ENCODE data around the gene SHC1. TPM values are rescaled to one million over a fixed set of nuclear protein-coding genes. Genes with fewer than 3 reads are reported as not detected.

SHC1 gene
- total RNA-seq, 1 experiment from 2014 or later, result 199 TPM

DNA sequence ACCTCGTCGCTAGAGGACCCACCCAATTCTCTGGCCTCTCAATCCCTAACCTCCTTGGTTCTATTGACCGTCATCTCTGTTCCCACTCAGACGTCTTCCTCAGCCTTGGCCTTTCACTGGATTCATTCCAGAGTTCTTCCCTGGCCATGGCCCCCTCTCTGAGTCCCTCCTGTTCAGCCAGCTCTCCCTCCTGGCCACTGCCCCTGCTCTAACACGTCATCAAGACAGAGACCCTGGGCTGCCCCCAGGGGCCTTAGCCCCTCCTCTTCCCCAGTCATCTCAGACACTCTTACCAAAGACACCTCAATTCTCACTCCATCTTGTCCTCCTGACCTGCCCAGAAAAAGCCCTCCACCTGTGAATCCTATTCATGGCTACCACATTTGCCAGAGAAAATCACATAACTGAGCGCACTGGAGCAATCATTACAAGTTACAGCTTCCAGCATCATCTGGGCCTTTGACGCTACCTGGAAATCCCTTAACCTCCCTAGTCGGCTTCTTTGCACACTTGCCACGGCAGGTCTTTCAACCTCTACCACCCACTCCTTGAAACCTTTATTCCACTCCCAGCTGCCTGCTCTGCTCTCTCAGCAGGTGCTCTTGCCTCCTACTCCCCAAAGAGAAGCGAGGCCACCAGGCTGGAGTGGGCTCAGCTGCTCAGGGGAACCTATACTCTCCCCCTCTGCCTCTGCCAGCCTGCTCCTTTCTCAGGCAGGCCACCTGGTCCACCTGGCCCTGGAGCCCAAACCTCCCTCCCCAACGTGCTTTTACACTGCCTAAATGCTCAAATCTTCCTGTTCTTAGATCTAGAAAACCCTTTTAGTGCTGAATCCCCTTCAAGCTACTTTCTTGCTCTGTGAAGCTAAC, 49.1 kb upstream of the SHC1 start:
- no peak overlapping the region for H3K4me3 Mint-ChIP-seq
- H3K4me1 Mint-ChIP-seq, result peaks cover 32% of the 10 kb centered on the region
- ATAC-seq (no peak), DNase-seq (ENCODE audit: low spot score) (no peak)
- ChIA-PET POLR2A (interaction anchor here (1.6 kb wide), 1 partner anchor 25 kb away, joined by 3 read pairs; no protein-coding TSS in a partner anchor), CTCF (interaction anchor here (1.2 to 4.9 kb wide), 12 partner anchors 13 to 72 kb away, joined by 3 to 49 read pairs (median 10); partner anchors contain the start of genes ADAM15, SHC1 and ZBTB7B)
- no peak overlapping the region for H3K27ac Mint-ChIP-seq
- no peaks in the 10 kb centered on the region for H3K9me3 Mint-ChIP-seq
- H3K36me3 Mint-ChIP-seq, result peaks cover 3% of the 10 kb centered on the region; the same call in 1 of the 2 replicates
- TF ChIP-seq NFE2L1 (CRISPR knock-in tag; IDR thresholded peaks at IDR 0.05), result no peak
- TF ChIP-seq SOX15 (CRISPR knock-in tag; IDR thresholded peaks at IDR 0.05), result no peak
- H3K27me3 Mint-ChIP-seq (ENCODE audit: low read depth), result peaks cover 4% of the 10 kb centered on the region; the same call in 1 of the 2 replicates

- H3K9me3 Mint-ChIP-seq, result no peaks in the 10 kb centered on the region
- ChIA-PET POLR2A (interaction anchor here (1.5 to 2.0 kb wide), 3 partner anchors 25 to 48 kb away, joined by 3 to 14 read pairs (median 3); partner anchors contain the start of genes LENEP and SHC1), CTCF (interaction anchor here (1.0 to 4.9 kb wide), 16 partner anchors 12 to 208 kb away, joined by 3 to 49 read pairs (median 10); partner anchors contain the start of genes ADAM15, LENEP, PBXIP1 and SHC1)
- no peak overlapping the region for H3K27ac Mint-ChIP-seq
- H3K4me3 Mint-ChIP-seq, result no peak overlapping the region
- no peak for TF ChIP-seq ZNF317 (CRISPR knock-in tag; IDR thresholded peaks at IDR 0.05; ENCODE audit: borderline replicate concordance, low read depth)
- TF ChIP-seq CREM (CRISPR knock-in tag; IDR thresholded peaks at IDR 0.05), result no peak
- TF ChIP-seq, protein P1, sequence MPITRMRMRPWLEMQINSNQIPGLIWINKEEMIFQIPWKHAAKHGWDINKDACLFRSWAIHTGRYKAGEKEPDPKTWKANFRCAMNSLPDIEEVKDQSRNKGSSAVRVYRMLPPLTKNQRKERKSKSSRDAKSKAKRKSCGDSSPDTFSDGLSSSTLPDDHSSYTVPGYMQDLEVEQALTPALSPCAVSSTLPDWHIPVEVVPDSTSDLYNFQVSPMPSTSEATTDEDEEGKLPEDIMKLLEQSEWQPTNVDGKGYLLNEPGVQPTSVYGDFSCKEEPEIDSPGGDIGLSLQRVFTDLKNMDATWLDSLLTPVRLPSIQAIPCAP (CRISPR knock-in tag; IDR thresholded peaks at IDR 0.05), result no peak
- TF ChIP-seq GRHL2 (CRISPR knock-in tag; IDR thresholded peaks at IDR 0.05; ENCODE audit: insufficient replicate concordance, severe bottlenecking), result no peak
- TF ChIP-seq, protein P2, sequence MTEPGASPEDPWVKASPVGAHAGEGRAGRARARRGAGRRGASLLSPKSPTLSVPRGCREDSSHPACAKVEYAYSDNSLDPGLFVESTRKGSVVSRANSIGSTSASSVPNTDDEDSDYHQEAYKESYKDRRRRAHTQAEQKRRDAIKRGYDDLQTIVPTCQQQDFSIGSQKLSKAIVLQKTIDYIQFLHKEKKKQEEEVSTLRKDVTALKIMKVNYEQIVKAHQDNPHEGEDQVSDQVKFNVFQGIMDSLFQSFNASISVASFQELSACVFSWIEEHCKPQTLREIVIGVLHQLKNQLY (CRISPR knock-in tag; IDR thresholded peaks at IDR 0.05), result no peak
- TF ChIP-seq FOXK1 (CRISPR knock-in tag; IDR thresholded peaks at IDR 0.05), result no peak
- no peak for TF ChIP-seq ZNF263 (CRISPR knock-in tag; IDR thresholded peaks at IDR 0.05; ENCODE audit: low read depth)
- TF ChIP-seq PREB (CRISPR knock-in tag; IDR thresholded peaks at IDR 0.05; ENCODE audit: borderline replicate concordance), result no peak
- no peak for TF ChIP-seq ZNF138 (CRISPR knock-in tag; conservative IDR thresholded peaks at IDR 0.05)
- TF ChIP-seq HMGA2 (CRISPR knock-in tag; IDR thresholded peaks at IDR 0.05), result no peak
- TF ChIP-seq ESRRA (CRISPR knock-in tag; IDR thresholded peaks at IDR 0.05; ENCODE audit: borderline replicate concordance), result no peak
- TF ChIP-seq, protein P3, sequence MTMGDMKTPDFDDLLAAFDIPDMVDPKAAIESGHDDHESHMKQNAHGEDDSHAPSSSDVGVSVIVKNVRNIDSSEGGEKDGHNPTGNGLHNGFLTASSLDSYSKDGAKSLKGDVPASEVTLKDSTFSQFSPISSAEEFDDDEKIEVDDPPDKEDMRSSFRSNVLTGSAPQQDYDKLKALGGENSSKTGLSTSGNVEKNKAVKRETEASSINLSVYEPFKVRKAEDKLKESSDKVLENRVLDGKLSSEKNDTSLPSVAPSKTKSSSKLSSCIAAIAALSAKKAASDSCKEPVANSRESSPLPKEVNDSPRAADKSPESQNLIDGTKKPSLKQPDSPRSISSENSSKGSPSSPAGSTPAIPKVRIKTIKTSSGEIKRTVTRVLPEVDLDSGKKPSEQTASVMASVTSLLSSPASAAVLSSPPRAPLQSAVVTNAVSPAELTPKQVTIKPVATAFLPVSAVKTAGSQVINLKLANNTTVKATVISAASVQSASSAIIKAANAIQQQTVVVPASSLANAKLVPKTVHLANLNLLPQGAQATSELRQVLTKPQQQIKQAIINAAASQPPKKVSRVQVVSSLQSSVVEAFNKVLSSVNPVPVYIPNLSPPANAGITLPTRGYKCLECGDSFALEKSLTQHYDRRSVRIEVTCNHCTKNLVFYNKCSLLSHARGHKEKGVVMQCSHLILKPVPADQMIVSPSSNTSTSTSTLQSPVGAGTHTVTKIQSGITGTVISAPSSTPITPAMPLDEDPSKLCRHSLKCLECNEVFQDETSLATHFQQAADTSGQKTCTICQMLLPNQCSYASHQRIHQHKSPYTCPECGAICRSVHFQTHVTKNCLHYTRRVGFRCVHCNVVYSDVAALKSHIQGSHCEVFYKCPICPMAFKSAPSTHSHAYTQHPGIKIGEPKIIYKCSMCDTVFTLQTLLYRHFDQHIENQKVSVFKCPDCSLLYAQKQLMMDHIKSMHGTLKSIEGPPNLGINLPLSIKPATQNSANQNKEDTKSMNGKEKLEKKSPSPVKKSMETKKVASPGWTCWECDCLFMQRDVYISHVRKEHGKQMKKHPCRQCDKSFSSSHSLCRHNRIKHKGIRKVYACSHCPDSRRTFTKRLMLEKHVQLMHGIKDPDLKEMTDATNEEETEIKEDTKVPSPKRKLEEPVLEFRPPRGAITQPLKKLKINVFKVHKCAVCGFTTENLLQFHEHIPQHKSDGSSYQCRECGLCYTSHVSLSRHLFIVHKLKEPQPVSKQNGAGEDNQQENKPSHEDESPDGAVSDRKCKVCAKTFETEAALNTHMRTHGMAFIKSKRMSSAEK (CRISPR knock-in tag; IDR thresholded peaks at IDR 0.05; ENCODE audit: borderline replicate concordance), result no peak
- no peak for TF ChIP-seq ZNF232 (CRISPR knock-in tag; IDR thresholded peaks at IDR 0.05)
- TF ChIP-seq, protein P4, sequence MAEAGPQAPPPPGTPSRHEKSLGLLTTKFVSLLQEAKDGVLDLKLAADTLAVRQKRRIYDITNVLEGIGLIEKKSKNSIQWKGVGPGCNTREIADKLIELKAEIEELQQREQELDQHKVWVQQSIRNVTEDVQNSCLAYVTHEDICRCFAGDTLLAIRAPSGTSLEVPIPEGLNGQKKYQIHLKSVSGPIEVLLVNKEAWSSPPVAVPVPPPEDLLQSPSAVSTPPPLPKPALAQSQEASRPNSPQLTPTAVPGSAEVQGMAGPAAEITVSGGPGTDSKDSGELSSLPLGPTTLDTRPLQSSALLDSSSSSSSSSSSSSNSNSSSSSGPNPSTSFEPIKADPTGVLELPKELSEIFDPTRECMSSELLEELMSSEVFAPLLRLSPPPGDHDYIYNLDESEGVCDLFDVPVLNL (CRISPR knock-in tag; IDR thresholded peaks at IDR 0.05; ENCODE audit: borderline replicate concordance, low read depth), result no peak
- no peak for TF ChIP-seq ATF1 (CRISPR knock-in tag; IDR thresholded peaks at IDR 0.05)
- no peak for TF ChIP-seq TP53 (CRISPR knock-in tag; IDR thresholded peaks at IDR 0.05)
- TF ChIP-seq JAZF1 (CRISPR knock-in tag; IDR thresholded peaks at IDR 0.05), result no peak
- TF ChIP-seq, protein P5, sequence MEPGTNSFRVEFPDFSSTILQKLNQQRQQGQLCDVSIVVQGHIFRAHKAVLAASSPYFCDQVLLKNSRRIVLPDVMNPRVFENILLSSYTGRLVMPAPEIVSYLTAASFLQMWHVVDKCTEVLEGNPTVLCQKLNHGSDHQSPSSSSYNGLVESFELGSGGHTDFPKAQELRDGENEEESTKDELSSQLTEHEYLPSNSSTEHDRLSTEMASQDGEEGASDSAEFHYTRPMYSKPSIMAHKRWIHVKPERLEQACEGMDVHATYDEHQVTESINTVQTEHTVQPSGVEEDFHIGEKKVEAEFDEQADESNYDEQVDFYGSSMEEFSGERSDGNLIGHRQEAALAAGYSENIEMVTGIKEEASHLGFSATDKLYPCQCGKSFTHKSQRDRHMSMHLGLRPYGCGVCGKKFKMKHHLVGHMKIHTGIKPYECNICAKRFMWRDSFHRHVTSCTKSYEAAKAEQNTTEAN (CRISPR knock-in tag; IDR thresholded peaks at IDR 0.05), result no peak
- TF ChIP-seq GABPB1 (CRISPR knock-in tag; IDR thresholded peaks at IDR 0.05), result no peak
- TF ChIP-seq FOXJ3 (CRISPR knock-in tag; IDR thresholded peaks at IDR 0.05; ENCODE audit: borderline replicate concordance), result no peak
- H3K36me3 Mint-ChIP-seq, result peaks cover 3% of the 10 kb centered on the region; the same call in 1 of the 2 replicates
- DNase-seq (ENCODE audit: low spot score), result no peak
- ATAC-seq, result no peak
- peaks cover 4% of the 10 kb centered on the region; the same call in 1 of the 2 replicates for H3K27me3 Mint-ChIP-seq (ENCODE audit: low read depth)
- peaks cover 34% of the 10 kb centered on the region for H3K4me1 Mint-ChIP-seq
Measured at GRCh38 chr1:155018617-155019348, 48.2 kb upstream of the SHC1 start.
